Upper lobe of left lung (tissue), 4 donors: ENCODE data around the gene CAB39.

ENCODE experiments used
- EP300 ChIP-seq, 4 donors: sonication (generic); formaldehyde crosslinking; IDR thresholded peaks; one replicate each; pipeline ENCODE4 v1.5.1; 2017; ENCODE audit warnings: antibody characterized with exemption in 4 of 4, control low read depth in 2 of 4
- POLR2A ChIP-seq, 4 donors: fragments of 450-650 bp; IDR thresholded peaks; one replicate each; pipeline ENCODE4 v1.5.1; 2016 to 2017; ENCODE audit warnings: antibody characterized with exemption in 4 of 4, mild to moderate bottlenecking in 2 of 4
- POLR2AphosphoS5 ChIP-seq, 2 donors: sonication (generic); formaldehyde crosslinking; IDR thresholded peaks; one replicate each; pipeline ENCODE4 v1.5.1; 2017; ENCODE audit warnings: antibody characterized with exemption in 2 of 2
- TF ChIP-seq, protein P1 (sequence below), 6 experiments: fragments of 450-650 bp in 4 of 6; fragments of 200-600 bp in 2 of 6; sonication (generic) in 2 of 6; IDR thresholded peaks; one replicate each; pipeline ENCODE4 v1.5.1; 2016 to 2019; ENCODE audit warnings: antibody characterized with exemption in 6 of 6

DNA sequence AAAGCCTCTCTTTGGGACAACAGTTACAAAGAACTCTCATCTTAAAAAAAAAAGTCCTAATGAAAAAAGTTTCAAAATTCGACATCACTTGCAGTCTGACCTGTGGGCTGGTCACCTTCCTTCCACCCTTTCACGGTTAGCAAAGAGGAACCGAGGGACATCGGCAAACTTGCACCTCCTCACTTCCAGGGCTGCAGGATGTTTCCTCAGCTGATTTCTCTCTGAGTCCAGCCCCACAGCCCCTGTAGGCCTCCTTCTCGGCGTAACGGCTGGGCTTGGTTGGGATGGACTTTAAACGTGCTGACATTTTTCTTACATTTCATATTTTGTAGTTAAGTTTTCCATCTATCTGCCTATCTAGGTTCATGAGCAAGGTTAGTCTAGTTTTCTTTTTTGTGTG is 5.7 kb upstream of the CAB39 start:
- TF ChIP-seq, protein P1, sequence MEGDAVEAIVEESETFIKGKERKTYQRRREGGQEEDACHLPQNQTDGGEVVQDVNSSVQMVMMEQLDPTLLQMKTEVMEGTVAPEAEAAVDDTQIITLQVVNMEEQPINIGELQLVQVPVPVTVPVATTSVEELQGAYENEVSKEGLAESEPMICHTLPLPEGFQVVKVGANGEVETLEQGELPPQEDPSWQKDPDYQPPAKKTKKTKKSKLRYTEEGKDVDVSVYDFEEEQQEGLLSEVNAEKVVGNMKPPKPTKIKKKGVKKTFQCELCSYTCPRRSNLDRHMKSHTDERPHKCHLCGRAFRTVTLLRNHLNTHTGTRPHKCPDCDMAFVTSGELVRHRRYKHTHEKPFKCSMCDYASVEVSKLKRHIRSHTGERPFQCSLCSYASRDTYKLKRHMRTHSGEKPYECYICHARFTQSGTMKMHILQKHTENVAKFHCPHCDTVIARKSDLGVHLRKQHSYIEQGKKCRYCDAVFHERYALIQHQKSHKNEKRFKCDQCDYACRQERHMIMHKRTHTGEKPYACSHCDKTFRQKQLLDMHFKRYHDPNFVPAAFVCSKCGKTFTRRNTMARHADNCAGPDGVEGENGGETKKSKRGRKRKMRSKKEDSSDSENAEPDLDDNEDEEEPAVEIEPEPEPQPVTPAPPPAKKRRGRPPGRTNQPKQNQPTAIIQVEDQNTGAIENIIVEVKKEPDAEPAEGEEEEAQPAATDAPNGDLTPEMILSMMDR (IDR thresholded peaks at IDR 0.05): no peak
- TF ChIP-seq POLR2A (IDR thresholded peaks at IDR 0.05): no peak
- TF ChIP-seq POLR2AphosphoS5 (IDR thresholded peaks at IDR 0.05): no peak
- no peak for TF ChIP-seq EP300 (IDR thresholded peaks at IDR 0.05)
